CD4-positive, alpha-beta T cell treated with Interleukin-2 at 100 ng/mL for 4 hours (primary cell): ENCODE data around the gene SNCA.

Experiments used
- DNase-seq: peaks from one replicate; pipeline ENCODE4 v3.0.0-alpha.2; 2020; ENCODE audit warnings: low spot score

SNCA gene

GRCh38 chr4:89814362-89814761, 22.6 kb downstream of the SNCA start:
- no peak for DNase-seq

- no peak for DNase-seq
Observed at GRCh38 chr4:89813197-89813596, 23.8 kb downstream of the SNCA start.

GRCh38 chr4:89807441-89808140, 29.4 kb downstream of the SNCA start:
- no peak for DNase-seq

GRCh38 chr4:89805297-89805696, 31.7 kb downstream of the SNCA start:
- no peak for DNase-seq

- no peak for DNase-seq
Observed at GRCh38 chr4:89803915-89804314, 33.0 kb downstream of the SNCA start.

- DNase-seq, result no peak
Observed at GRCh38 chr4:89803036-89803435, 33.9 kb downstream of the SNCA start.

- no peak for DNase-seq
Observed at GRCh38 chr4:89800527-89801103, 36.3 kb downstream of the SNCA start.

- DNase-seq, result no peak
Observed at GRCh38 chr4:89800012-89800516, 36.9 kb downstream of the SNCA start.

DNA sequence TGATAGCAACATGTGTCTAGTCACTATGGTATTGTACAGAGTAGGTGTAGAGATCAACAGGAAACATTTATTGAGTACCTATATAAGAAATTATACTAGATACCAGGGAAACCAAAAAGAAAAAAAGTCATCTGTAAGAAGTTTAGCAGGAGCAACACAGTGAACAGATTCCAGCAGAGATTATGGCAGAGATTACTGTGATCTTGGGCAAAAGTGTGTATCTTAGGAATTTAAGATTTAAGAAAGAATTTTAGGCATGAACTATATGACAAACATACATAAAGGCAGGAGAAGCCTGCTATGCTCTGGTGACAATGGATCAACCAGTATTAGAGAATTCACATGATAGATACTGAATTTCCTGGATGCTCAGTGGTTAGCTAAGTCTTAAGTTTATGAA, 37.9 kb downstream of the SNCA start:
- no peak for DNase-seq

- no peak for DNase-seq
Observed at GRCh38 chr4:89797117-89797516, 39.8 kb downstream of the SNCA start.

- DNase-seq, result no peak
Observed at GRCh38 chr4:89788206-89789072, 48.5 kb downstream of the SNCA start.

GRCh38 chr4:89784686-89785231, 52.2 kb downstream of the SNCA start:
- no peak for DNase-seq

DNA sequence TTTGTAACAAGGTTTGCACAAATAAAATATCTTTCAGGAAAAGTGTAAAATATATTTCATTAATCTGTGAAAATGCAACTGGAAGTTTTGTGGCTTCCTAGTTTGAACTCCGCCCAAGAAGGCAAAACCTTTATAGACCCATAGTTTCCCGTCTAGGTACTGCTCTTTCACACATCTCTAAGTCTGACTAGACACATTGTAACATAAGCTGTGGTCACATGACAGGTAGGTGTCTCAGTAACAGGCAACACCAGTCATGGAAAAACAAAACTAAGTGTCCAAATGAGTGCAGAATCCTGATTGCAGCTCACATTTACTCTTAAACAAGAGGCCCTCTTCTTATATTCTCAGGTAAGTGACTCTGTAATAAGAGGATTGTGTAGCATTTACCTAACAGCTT, 55.6 kb downstream of the SNCA start:
- no peak for DNase-seq

DNA sequence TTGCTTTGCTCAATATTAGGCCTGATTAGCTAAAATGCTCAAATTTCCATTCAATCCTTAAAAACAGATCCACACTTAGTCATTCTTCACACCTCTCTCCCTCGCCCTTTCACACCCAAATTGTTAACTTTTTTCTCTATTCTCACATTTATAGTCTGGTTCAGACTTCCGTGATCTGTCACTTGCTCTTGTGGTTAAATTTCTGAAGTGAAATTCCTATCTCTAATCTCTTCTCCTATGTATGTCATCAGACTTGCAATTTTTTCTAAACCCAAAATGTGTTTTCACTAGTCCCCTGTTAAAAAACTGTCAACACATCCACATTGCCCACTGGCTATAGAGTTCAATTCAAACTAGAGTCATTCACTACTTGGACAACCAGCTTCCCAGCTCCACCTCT, 63.2 kb downstream of the SNCA start:
- no peak for DNase-seq

GRCh38 chr4:89769856-89770255, 67.1 kb downstream of the SNCA start:
- DNase-seq, result no peak

GRCh38 chr4:89767924-89768323, 69.0 kb downstream of the SNCA start:
- DNase-seq, result no peak

GRCh38 chr4:89765966-89766365, 71.0 kb downstream of the SNCA start:
- DNase-seq, result no peak

GRCh38 chr4:89765528-89765927, 71.4 kb downstream of the SNCA start:
- no peak for DNase-seq

DNA sequence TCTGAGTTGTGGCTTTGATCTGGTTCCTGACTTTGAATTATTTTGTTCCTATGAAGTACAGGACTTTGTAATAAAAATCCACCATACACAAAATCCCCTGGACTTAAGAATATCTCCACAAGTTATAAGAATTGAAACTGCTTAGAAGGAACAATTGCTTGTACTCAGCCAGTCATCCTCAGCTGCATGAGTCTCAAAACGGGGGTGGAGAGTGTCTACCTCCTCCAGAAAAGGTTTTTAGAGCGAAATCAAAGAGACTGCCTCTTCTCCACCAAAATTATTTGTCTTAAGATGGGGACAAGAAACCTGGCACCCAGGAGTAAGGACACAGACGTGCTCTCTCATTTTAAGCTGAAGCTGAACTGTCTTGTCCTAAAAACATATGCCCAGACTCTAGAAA, 74.7 kb downstream of the SNCA start:
- no peak for DNase-seq

GRCh38 chr4:89759426-89759825, 77.5 kb downstream of the SNCA start:
- DNase-seq, result no peak

DNA sequence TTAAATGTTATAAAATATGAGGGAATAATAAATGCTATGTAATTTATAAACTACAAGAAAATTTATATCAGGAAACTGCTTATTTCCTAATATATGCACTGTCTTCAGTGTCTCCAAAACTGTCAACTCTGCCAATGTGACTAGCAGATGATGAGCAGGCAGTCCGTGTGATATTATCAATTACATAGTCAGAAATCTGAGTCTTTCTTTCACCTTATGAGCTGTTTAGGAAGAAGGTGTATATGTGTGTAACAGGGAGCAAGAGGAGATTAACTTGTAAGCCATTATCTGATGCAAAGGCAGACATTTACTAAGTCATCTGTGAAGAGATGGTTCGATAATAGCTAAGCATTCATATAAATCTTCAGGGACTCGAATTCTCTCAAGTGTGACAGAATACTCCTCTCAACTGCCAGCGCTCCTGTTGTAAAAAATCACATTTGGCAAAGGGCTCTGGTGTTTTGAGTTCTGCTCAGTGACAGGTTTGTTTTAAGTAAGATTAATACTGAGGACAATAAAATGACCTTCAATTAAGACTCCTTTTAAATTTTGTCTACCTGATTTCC, 79.7 kb downstream of the SNCA start:
- no peak for DNase-seq

DNA sequence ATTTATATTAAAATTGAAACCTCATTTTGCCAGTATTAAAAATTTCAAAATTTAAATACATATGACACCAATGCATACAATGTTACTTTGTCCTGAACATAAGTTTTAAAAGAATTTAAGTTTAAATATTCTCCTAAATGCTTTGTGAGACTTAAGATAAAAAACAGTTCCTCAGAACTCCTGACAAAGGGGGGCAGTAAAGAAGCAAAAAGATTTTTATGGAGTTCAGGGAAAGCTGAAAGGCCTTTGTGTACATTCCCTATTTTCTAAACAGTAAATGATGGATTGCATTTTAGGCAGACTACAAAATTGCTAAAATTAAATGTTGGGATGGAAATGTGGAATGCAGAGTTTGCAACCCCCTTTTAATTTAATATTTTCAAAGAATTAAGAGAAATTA, 81.7 kb downstream of the SNCA start:
- DNase-seq, result no peak
